Endothelial cell of umbilical vein (primary cell): Measurements from ENCODE around the gene IRF9. TPM values are rescaled to one million over a fixed set of nuclear protein-coding genes. Genes with fewer than 3 reads are reported as not detected.
"Not testable (repeated sequence)": the region's sequence is repeated elsewhere in the genome, so short reads cannot be mapped to it uniquely, and the experiment has no call there.

ENCODE experiments used
- BruUV-seq: library from RNA; stranded (reverse); fragments of 400-500 nt; replicated peaks from 2 replicates; lab custom pipeline; 2021; lab: Mats Ljungman, UMichigan
- CTCF ChIA-PET: fragments of 300-600, 350-600 bp; sonication (Branson Sonifier 250); formaldehyde crosslinking; loops from one replicate; lab custom pipeline; 2021; ENCODE audit warnings: antibody characterized with exemption, inconsistent platforms; lab: Charles Lee
- POLR2A ChIA-PET: fragments of 300-600, 350-600 bp; sonication (Branson Sonifier 250); formaldehyde crosslinking; loops from one replicate; lab custom pipeline; 2021; ENCODE audit warnings: antibody characterized with exemption, inconsistent platforms; lab: Charles Lee
- DNase-seq: peaks from one replicate; pipeline ENCODE4 v3.0.0-alpha.2; 2011; ENCODE audit warnings: low read depth, low spot score
- FAIRE-seq: peaks from 2 replicates; lab custom pipeline; 2011; peaks lifted over from hg19 to GRCh38; lab: Jason Lieb, UNC
- H2AFZ ChIP-seq: 2 replicates; pipeline ENCODE4 v1.6.0; 2012; ENCODE audit warnings: low read depth, low read length, control low read depth, inconsistent platforms
- H3K27ac ChIP-seq: 2 replicates; pipeline ENCODE4 v1.5.1; 2011; ENCODE audit warnings: low read depth, mild to moderate bottlenecking, control low read depth, low read length, moderate library complexity; ENCODE audit not compliant: insufficient read depth
- H3K27me3 ChIP-seq, 2 experiments: 2 replicates each; pipeline versions ENCODE4 v1.6.0 to v1.6.1; 2011; ENCODE audit warnings: low read length in 2 of 2, mixed read lengths in 1 of 2; ENCODE audit not compliant: control insufficient read depth in 2 of 2, insufficient read depth in 2 of 2
- H3K36me3 ChIP-seq, 2 experiments: 2 replicates in 1 of 2; 3 replicates in 1 of 2; pipeline ENCODE4 v1.5.1; 2011; ENCODE audit warnings: low read length in 2 of 2, mild to moderate bottlenecking in 1 of 2, moderate library complexity in 1 of 2; ENCODE audit not compliant: control insufficient read depth in 2 of 2, insufficient read depth in 2 of 2; ENCODE audit errors: extremely low read depth in 1 of 2
- H3K4me1 ChIP-seq: 3 replicates; pipeline ENCODE4 v1.5.1; 2011; ENCODE audit warnings: mild to moderate bottlenecking, low read length; ENCODE audit not compliant: control insufficient read depth, insufficient read depth; ENCODE audit errors: extremely low read depth
- H3K4me2 ChIP-seq: 2 replicates; pipeline ENCODE4 v1.6.1; 2011; ENCODE audit warnings: low read length, control low read depth, mixed read lengths; ENCODE audit not compliant: insufficient read depth
- H3K4me3 ChIP-seq, 3 experiments: fragments of 200-600 bp in 1 of 3; sonication (generic), shearing (Covaris generic) in 1 of 3; replicated peaks in 1 of 3; 2 replicates each; pipeline ENCODE4 v1.5.1; 2011 to 2016; ENCODE audit warnings: control low read depth in 3 of 3, low read length in 3 of 3, mild to moderate bottlenecking in 2 of 3, inconsistent platforms in 1 of 3, low read depth in 1 of 3, moderate library complexity in 1 of 3; ENCODE audit not compliant: insufficient read depth in 1 of 3
- H3K79me2 ChIP-seq: 2 replicates; pipeline ENCODE4 v1.6.0; 2012; ENCODE audit warnings: low read length, inconsistent platforms; ENCODE audit not compliant: control insufficient read depth, insufficient read depth
- H3K9ac ChIP-seq: replicated peaks from 2 replicates; pipeline ENCODE3; 2011; ENCODE audit warnings: low read length, control low read depth; ENCODE audit not compliant: insufficient read depth; ENCODE audit errors: extremely low read depth
- H3K9me1 ChIP-seq: replicated peaks from 3 replicates; pipeline ENCODE4 v1.6.0; 2011; ENCODE audit warnings: mild to moderate bottlenecking, low read length; ENCODE audit not compliant: control insufficient read depth, insufficient read depth; ENCODE audit errors: extremely low read depth
- H3K9me3 ChIP-seq: replicated peaks from 2 replicates; pipeline ENCODE4 v1.5.1; 2012; ENCODE audit warnings: low read length, inconsistent platforms; ENCODE audit not compliant: control insufficient read depth, insufficient read depth
- H4K20me1 ChIP-seq: replicated peaks from 2 replicates; pipeline ENCODE3; 2011; ENCODE audit warnings: mild to moderate bottlenecking, low read length; ENCODE audit not compliant: control insufficient read depth, insufficient read depth; ENCODE audit errors: extremely low read depth
- CTCF ChIP-seq, 2 donors: IDR thresholded peaks; 1 replicate in 1 of 2; 2 replicates in 1 of 2; pipeline ENCODE4 v1.5.1; 2011; ENCODE audit warnings: low read length in 2 of 2, mild to moderate bottlenecking in 2 of 2, moderate library complexity in 2 of 2, control low read depth in 1 of 2, inconsistent platforms in 1 of 2, low read depth in 1 of 2; ENCODE audit not compliant: insufficient read depth in 1 of 2; ENCODE audit errors: extremely low read depth in 1 of 2
- EZH2 ChIP-seq: IDR thresholded peaks from 2 replicates; pipeline ENCODE4 v1.6.1; 2012; ENCODE audit warnings: borderline replicate concordance, low read depth, mild to moderate bottlenecking, moderate library complexity, low read length, inconsistent platforms; ENCODE audit not compliant: severe bottlenecking
- FOS ChIP-seq: IDR thresholded peaks from 2 replicates; pipeline ENCODE4 v1.6.1; 2011; ENCODE audit warnings: mild to moderate bottlenecking, low read length, moderate library complexity, borderline replicate concordance; ENCODE audit not compliant: insufficient read depth
- GATA2 ChIP-seq: IDR thresholded peaks from 2 replicates; pipeline ENCODE4 v1.7.0; 2011; ENCODE audit warnings: low read depth, mild to moderate bottlenecking, moderate library complexity, mixed read lengths, low read length; ENCODE audit not compliant: insufficient read length, insufficient read depth
- JUN ChIP-seq: IDR thresholded peaks from 2 replicates; pipeline ENCODE4 v1.6.1; 2011; ENCODE audit warnings: borderline replicate concordance, low read depth; ENCODE audit not compliant: insufficient read length, insufficient read depth
- MYC ChIP-seq: IDR thresholded peaks from one replicate; pipeline ENCODE4 v1.6.1; 2011; ENCODE audit warnings: mild to moderate bottlenecking, low read depth, low read length
- POLR2A ChIP-seq: IDR thresholded peaks from 2 replicates; pipeline ENCODE4 v1.6.1; 2012; ENCODE audit warnings: low read depth, mild to moderate bottlenecking, control low read depth, low read length
- POLR2AphosphoS5 ChIP-seq: IDR thresholded peaks from 2 replicates; pipeline ENCODE4 v1.6.1; 2012; ENCODE audit warnings: low read depth, mild to moderate bottlenecking, control low read depth, low read length, moderate library complexity; ENCODE audit not compliant: insufficient read depth
- dilution Hi-C: fragments of 300-500 bp; cut with MboI; formaldehyde crosslinking; loops from one replicate; pipeline ENCODE4 v1.15.0; 2019; ENCODE audit warnings: low sequenced_read_pairs; ENCODE audit not compliant: extremely low pct_ligation_motif_present
- intact Hi-C: fragments of 100-400 bp; cut with micrococcal nuclease; formaldehyde crosslinking; loops from one replicate; pipeline ENCODE4 v1.10.0; 2022
- polyA plus RNA-seq, 4 experiments: library from polyadenylated mRNA; depleted of rRNA in 3 of 4; stranded (reverse) in 3 of 4; unstranded in 1 of 4; fragments of >200 nt; gene quantifications; 2 replicates each; pipeline versions ENCODE4 v1.2.1 to v1.2.3, GENCODE V29; 2011 to 2012; ENCODE audit warnings: missing spikeins in 1 of 4
- total RNA-seq: library from RNA; stranded (reverse); gene quantifications from 2 replicates; pipeline ENCODE4 v1.2.3, GENCODE V29; 2021
- TF ChIP-seq, protein P1 (sequence below): IDR thresholded peaks from 2 replicates; pipeline ENCODE4 v1.6.1; 2011; ENCODE audit not compliant: insufficient read depth, insufficient read length

The IRF9 gene
- total and polyA plus RNA-seq, 2 donors (not counting 3 experiments of a cell fraction or from before 2014, with no cell fraction given): 44.6 to 46.1 TPM

DNA sequence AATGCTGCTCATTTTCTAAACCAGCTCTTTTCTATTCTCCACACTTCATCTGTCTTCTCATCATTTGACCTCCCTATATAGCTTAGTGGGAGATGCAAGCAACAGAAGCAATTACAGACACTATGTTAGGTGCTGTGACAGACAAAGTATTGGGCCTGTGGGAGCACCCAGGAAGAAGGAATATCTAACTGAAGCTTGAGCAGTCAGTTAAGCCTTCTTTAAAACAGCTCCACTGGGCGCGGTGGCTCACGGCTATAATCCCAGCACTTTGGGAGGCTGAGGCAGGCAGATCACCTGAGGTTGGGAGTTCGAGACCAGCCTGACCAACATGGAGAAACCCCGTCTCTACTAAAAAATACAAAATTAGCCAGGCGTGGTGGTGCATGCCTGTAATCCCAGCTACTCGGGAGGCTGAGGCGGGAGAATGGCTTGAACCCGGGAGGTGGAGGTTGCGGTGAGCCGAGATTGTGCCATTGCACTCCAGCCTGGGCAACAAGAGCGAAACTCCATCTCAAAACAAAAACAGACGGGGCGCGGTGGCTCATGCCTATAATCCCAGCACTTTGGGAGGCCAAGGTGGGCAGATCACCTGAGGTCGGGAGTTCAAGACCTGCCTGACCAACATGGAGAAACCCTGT lies 42.3 kb downstream of the IRF9 start:
- H3K79me2 ChIP-seq, H2AFZ ChIP-seq, H3K27ac ChIP-seq, H3K9ac ChIP-seq, FAIRE-seq, H4K20me1 ChIP-seq, H3K27me3 ChIP-seq, H3K4me1 ChIP-seq, dilution Hi-C loops, H3K4me2 ChIP-seq, H3K9me1 ChIP-seq, intact Hi-C loops, H3K9me3 ChIP-seq, DNase-seq, BruUV-seq, H3K4me3 ChIP-seq: not testable (repeated sequence)
- CTCF ChIA-PET: interaction anchor here (0.8 kb wide), 1 partner anchor 12 kb away, joined by 3 read pairs; no protein-coding TSS in a partner anchor
- peaks cover 6 to 22% of the 10 kb centered on the region in 2 experiments for H3K36me3 ChIP-seq
- POLR2A ChIA-PET: interaction anchor here (0.7 kb wide), 1 partner anchor 1275 kb away, joined by 4 read pairs; no protein-coding TSS in a partner anchor

DNA sequence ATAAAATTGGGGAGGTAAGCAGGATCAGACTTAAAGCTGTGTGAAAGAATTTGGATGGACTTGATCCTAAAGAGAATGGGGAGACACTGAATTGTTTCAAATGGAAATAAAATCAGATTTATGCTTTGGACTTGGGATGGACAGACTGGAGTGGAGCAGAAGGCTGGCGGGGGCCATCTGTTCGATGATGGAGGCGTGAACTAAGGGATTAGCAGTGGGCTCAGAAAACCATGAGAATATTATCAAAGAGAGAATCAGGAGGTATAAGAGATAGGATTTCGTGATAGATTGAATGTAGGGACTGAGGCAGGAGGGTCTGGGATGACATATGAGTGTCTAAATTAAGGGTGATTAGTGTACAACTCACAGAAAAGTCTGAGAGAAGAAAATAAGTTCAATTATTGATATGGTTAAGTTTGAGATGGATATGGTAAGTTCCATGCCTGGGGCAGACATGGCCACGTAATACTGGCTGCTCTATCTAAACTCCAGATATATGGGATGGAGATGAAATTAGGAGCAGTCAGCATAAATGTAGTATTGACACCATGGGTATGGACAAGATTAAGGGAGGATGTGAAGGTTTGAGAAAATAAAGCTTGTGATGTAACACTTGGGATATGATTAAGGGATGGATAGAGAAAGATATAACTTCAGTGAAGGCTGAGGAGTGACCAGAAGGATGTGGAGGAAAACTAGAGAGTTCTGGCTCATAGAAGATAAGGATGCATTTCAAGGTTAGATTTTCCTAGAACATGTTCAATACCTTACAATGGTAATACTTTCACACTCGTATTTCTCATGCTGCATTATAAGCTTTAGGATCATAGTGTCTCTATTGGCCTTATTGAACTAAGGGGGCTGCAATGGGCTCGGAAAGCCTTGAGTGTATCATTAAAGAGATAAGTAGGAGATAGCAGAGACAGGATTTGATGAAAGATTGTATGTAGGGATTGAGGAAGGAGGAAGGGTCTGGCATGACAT lies 43.4 kb downstream of the IRF9 start:
- no peaks in the 10 kb centered on the region for H3K79me2 ChIP-seq
- H3K9ac ChIP-seq: no peak overlapping the region
- no peaks in the 10 kb centered on the region for H3K9me3 ChIP-seq
- H3K4me2 ChIP-seq: no peak overlapping the region
- H3K36me3 ChIP-seq: peaks cover 6 to 22% of the 10 kb centered on the region in 2 experiments
- H3K27me3 ChIP-seq: no peaks in the 10 kb centered on the region
- H3K4me3 ChIP-seq: no peak overlapping the region
- H3K4me1 ChIP-seq: no peaks in the 10 kb centered on the region
- BruUV-seq: no TSS peak
- DNase-seq (no peak), FAIRE-seq (no peak)
- H4K20me1 ChIP-seq: no peaks in the 10 kb centered on the region
- CTCF ChIA-PET: no interaction called here
- intact Hi-C loops: no loop called here
- H3K9me1 ChIP-seq: no peaks in the 10 kb centered on the region
- POLR2A ChIA-PET: no interaction called here
- H3K27ac ChIP-seq: no peak overlapping the region
- TF ChIP-seq, protein P1, sequence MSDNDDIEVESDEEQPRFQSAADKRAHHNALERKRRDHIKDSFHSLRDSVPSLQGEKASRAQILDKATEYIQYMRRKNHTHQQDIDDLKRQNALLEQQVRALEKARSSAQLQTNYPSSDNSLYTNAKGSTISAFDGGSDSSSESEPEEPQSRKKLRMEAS: no peak
- TF ChIP-seq GATA2 (no peak), FOS (no peak), MYC (no peak), CTCF (IDR thresholded peaks at IDR 0.05; ENCODE audit: extremely low read depth in 1 of 2, insufficient read depth in 1 of 2, low read depth in 1 of 2, low read length in 2 of 2) (no peak), POLR2AphosphoS5 (no peak), EZH2 (no peak), JUN (no peak), POLR2A (no peak)
- dilution Hi-C loops: no loop called here
- H2AFZ ChIP-seq: no peak overlapping the region
